Myometrial cell (primary cell): ENCODE results near the gene VAX1. TPM values are rescaled to one million over a fixed set of nuclear protein-coding genes. Genes with fewer than 3 reads are reported as not detected.

Experiments
- total RNA-seq: library from RNA; depleted of rRNA; stranded (reverse); fragments of >200 nt; gene quantifications from 2 replicates; pipeline ENCODE4 v1.2.3, GENCODE V29; 2015

VAX1 gene, protein sequence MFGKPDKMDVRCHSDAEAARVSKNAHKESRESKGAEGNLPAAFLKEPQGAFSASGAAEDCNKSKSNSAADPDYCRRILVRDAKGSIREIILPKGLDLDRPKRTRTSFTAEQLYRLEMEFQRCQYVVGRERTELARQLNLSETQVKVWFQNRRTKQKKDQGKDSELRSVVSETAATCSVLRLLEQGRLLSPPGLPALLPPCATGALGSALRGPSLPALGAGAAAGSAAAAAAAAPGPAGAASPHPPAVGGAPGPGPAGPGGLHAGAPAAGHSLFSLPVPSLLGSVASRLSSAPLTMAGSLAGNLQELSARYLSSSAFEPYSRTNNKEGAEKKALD
- not detected in 2 replicates for total RNA-seq

GRCh38 chr10:117137911-117138642 is at the start of gene VAX1:
Gene VAX1, minus strand, starts transcription at chr10:117138270. Its CDS starts 214 bp downstream, at chr10:117138056.

Other genes with a start within 250 kb of the VAX1 start
- gene SHTN1, start 133.1 kb downstream of the VAX1 start, total RNA-seq, result 1.4 and 1.6 TPM in 2 replicates
- not detected in 2 replicates for gene KCNK18, start 59.2 kb upstream of the VAX1 start, total RNA-seq
- not detected in 2 replicates for gene SLC18A2, start 102.8 kb upstream of the VAX1 start, total RNA-seq
- 11.8 and 15.1 TPM in 2 replicates for gene PDZD8, start 237.2 kb upstream of the VAX1 start, total RNA-seq